PC-3 (cell line): Measurements from ENCODE around the gene WWC1. TPM values are rescaled to one million over a fixed set of nuclear protein-coding genes. Genes with fewer than 3 reads are reported as not detected.
A peak's percentile ranks its signal among the peaks of the same experiment; 100 is the strongest.

Source experiments
- ATAC-seq: fragments of 200-7000 bp; cut with Tn5 transposase; 2 replicates; pipeline ENCODE4 v1.9.1; 2020; ENCODE audit warnings: mild to moderate bottlenecking, moderate library complexity
- BruUV-seq: library from RNA; stranded (reverse); fragments of 400-500 nt; replicated peaks from 2 replicates; lab custom pipeline; 2021; lab: Mats Ljungman, UMichigan
- CTCF ChIA-PET: fragments of 300-600 bp; sonication (Branson Sonifier 250); formaldehyde crosslinking; loops from one replicate; lab custom pipeline; 2022; ENCODE audit warnings: antibody characterized with exemption; lab: Charles Lee
- POLR2A ChIA-PET: fragments of 300-600 bp; sonication (Branson Sonifier 250); formaldehyde crosslinking; loops from one replicate; lab custom pipeline; 2022; ENCODE audit warnings: antibody characterized with exemption; ENCODE audit not compliant: unreplicated experiment; lab: Charles Lee
- DNase-seq: peaks from one replicate; pipeline ENCODE4 v3.0.0-alpha.2; 2015
- H2AFZ ChIP-seq: fragments of 300-600 bp; sonication (generic); 2 replicates; pipeline ENCODE4 v1.6.0; 2016; ENCODE audit warnings: antibody characterized with exemption, low read length
- H3F3A ChIP-seq: fragments of 300-600 bp; sonication (generic); one replicate; pipeline ENCODE4 v1.6.0; 2017; ENCODE audit warnings: antibody characterized with exemption, low read length, control low read depth, mild to moderate bottlenecking; ENCODE audit not compliant: unreplicated experiment
- H3K27ac ChIP-seq: fragments of 300-600 bp; sonication (generic); 2 replicates; pipeline ENCODE4 v1.5.1; 2016; ENCODE audit warnings: mild to moderate bottlenecking, low read length
- H3K27me3 ChIP-seq: fragments of 300-600 bp; sonication (generic); 2 replicates; pipeline ENCODE4 v1.6.1; 2016; ENCODE audit warnings: low read length, mixed read lengths
- H3K36me3 ChIP-seq: fragments of 300-600 bp; sonication (generic); 2 replicates; pipeline ENCODE4 v1.6.1; 2016; ENCODE audit warnings: low read depth, mixed run types, low read length, mixed read lengths
- H3K4me1 ChIP-seq: fragments of 300-600 bp; sonication (generic); 2 replicates; pipeline ENCODE4 v1.5.1; 2016; ENCODE audit warnings: low read length; ENCODE audit not compliant: insufficient read depth
- H3K4me2 ChIP-seq: fragments of 300-600 bp; sonication (generic); 2 replicates; pipeline ENCODE4 v1.6.0; 2016; ENCODE audit warnings: low read length
- H3K4me3 ChIP-seq: fragments of 300-600 bp; sonication (generic); 2 replicates; pipeline ENCODE4 v1.5.1; 2016; ENCODE audit warnings: mild to moderate bottlenecking, low read length, mixed read lengths
- H3K79me2 ChIP-seq: fragments of 300-600 bp; sonication (generic); 2 replicates; pipeline ENCODE4 v1.6.1; 2017; ENCODE audit warnings: low read length, mixed read lengths
- H3K9ac ChIP-seq: fragments of 300-600 bp; sonication (generic); 2 replicates; pipeline ENCODE4 v1.6.0; 2016; ENCODE audit warnings: mild to moderate bottlenecking, low read length
- H3K9me2 ChIP-seq: fragments of 300-600 bp; sonication (generic); replicated peaks from 2 replicates; pipeline ENCODE4 v1.6.1; 2016; ENCODE audit warnings: mixed run types, low read length, mixed read lengths
- H3K9me3 ChIP-seq: fragments of 300-600 bp; sonication (generic); 2 replicates; pipeline ENCODE4 v1.6.1; 2016; ENCODE audit warnings: low read length, mixed read lengths
- H4K20me1 ChIP-seq: fragments of 300-600 bp; sonication (generic); 2 replicates; pipeline ENCODE4 v1.6.1; 2016; ENCODE audit warnings: low read length, mixed read lengths
- CTCF ChIP-seq: fragments of 300-600 bp; sonication (generic); conservative IDR thresholded peaks from 2 replicates; pipeline ENCODE4 v1.5.1; 2017; ENCODE audit warnings: antibody characterized with exemption, low read depth, mild to moderate bottlenecking, low read length
- EZH2 ChIP-seq: fragments of 300-600 bp; sonication (generic); IDR thresholded peaks from one replicate; pipeline ENCODE4 v1.6.1; 2017; ENCODE audit warnings: antibody characterized with exemption, mild to moderate bottlenecking, low read length; ENCODE audit not compliant: unreplicated experiment
- EZH2phosphoT487 ChIP-seq: fragments of 300-600 bp; sonication (generic); IDR thresholded peaks from 2 replicates; pipeline ENCODE4 v1.6.1; 2018; ENCODE audit warnings: mild to moderate bottlenecking, antibody characterized with exemption, low read length, borderline replicate concordance
- intact Hi-C: fragments of 100-400 bp; cut with micrococcal nuclease; formaldehyde crosslinking; loops from 2 replicates; pipeline ENCODE4 v1.9.0; 2023
- total RNA-seq: library from RNA; depleted of rRNA; stranded (reverse); fragments of >200 nt; gene quantifications from 2 replicates; pipeline ENCODE4 v1.2.3, GENCODE V29; 2014

Gene WWC1
- total RNA-seq, 1 experiment from 2014 or later: 31.8 TPM

- ChIA-PET POLR2A (no interaction called here), CTCF (interaction anchor here (1.0 kb wide), 2 partner anchors 20 to 71 kb away, joined by 3 read pairs; no protein-coding TSS in a partner anchor)
- Histone ChIP-seq H3K9me3 (no peaks in the 10 kb centered on the region), H3K4me3 (peak overlapping the region; percentile 49), H3K9me2 (no peaks in the 10 kb centered on the region), H3K9ac (no peak overlapping the region), H3K4me2 (peak overlapping the region; percentile 98), H3K27ac (peak overlapping the region; percentile 35), H2AFZ (no peak overlapping the region), H3F3A (no peaks in the 10 kb centered on the region), H3K36me3 (peaks cover 7% of the 10 kb centered on the region; the same call in 1 of the 2 replicates), H3K27me3 (no peaks in the 10 kb centered on the region), H3K79me2 (peaks cover 95% of the 10 kb centered on the region), H3K4me1 (peaks cover 48% of the 10 kb centered on the region), H4K20me1 (peaks cover 34% of the 10 kb centered on the region)
- DNase-seq (peak; percentile 80), ATAC-seq (peak; percentile 59)
- no peak for TF ChIP-seq EZH2
- TF ChIP-seq CTCF: peak; percentile 49; the same call in 1 of the 2 replicates
- intact Hi-C loops: loop anchor here (1.0 to 2.0 kb wide), 2 partner anchors 19 to 70 kb away; no protein-coding TSS in a partner anchor
- BruUV-seq: TSS peak; percentile 1
Measured at GRCh38 chr5:168295574-168296201, 4.2 kb downstream of the WWC1 start.

- DNase-seq (no peak), ATAC-seq (no peak)
- intact Hi-C loops: no loop called here
- no peaks in the 10 kb centered on the region for H3K27me3 ChIP-seq
- no peak overlapping the region for H3K27ac ChIP-seq
- peak overlapping the region; percentile 98; the same call in 1 of the 2 replicates for H3K4me2 ChIP-seq
- no peaks in the 10 kb centered on the region for H3K9me2 ChIP-seq
- peaks cover 34% of the 10 kb centered on the region for H4K20me1 ChIP-seq
- no TSS peak for BruUV-seq
- peaks cover 7% of the 10 kb centered on the region; the same call in 1 of the 2 replicates for H3K36me3 ChIP-seq
- no peaks in the 10 kb centered on the region for H3K9me3 ChIP-seq
- no peak for TF ChIP-seq EZH2phosphoT487
- no peak for TF ChIP-seq EZH2
- no peak for TF ChIP-seq CTCF
- no peak overlapping the region for H3K4me3 ChIP-seq
- H3K4me1 ChIP-seq: peaks cover 54% of the 10 kb centered on the region
- peaks cover 95% of the 10 kb centered on the region for H3K79me2 ChIP-seq
- H3F3A ChIP-seq: no peaks in the 10 kb centered on the region
- no peak overlapping the region for H3K9ac ChIP-seq
- CTCF ChIA-PET: no interaction called here
- H2AFZ ChIP-seq: no peak overlapping the region
- POLR2A ChIA-PET: no interaction called here
Measured at GRCh38 chr5:168296682-168297081, 5.2 kb downstream of the WWC1 start.

- Histone ChIP-seq H3K36me3 (peaks cover 18% of the 10 kb centered on the region), H3K9ac (no peak overlapping the region), H3K4me1 (peaks cover 64% of the 10 kb centered on the region), H3F3A (no peaks in the 10 kb centered on the region), H3K4me2 (no peak overlapping the region), H3K27me3 (no peaks in the 10 kb centered on the region), H4K20me1 (peaks cover 17% of the 10 kb centered on the region; the same call in 1 of the 2 replicates), H3K27ac (no peak overlapping the region), H3K9me2 (no peaks in the 10 kb centered on the region), H3K9me3 (no peaks in the 10 kb centered on the region), H2AFZ (no peak overlapping the region), H3K4me3 (no peak overlapping the region), H3K79me2 (peaks cover 94% of the 10 kb centered on the region)
- BruUV-seq: no TSS peak
- POLR2A ChIA-PET: no interaction called here
- DNase-seq (no peak), ATAC-seq (no peak)
- intact Hi-C loops: no loop called here
- TF ChIP-seq CTCF (no peak), EZH2 (no peak), EZH2phosphoT487 (no peak)
- CTCF ChIA-PET: no interaction called here
Measured at GRCh38 chr5:168298949-168299348, 7.5 kb downstream of the WWC1 start.
